Measurements from ENCODE around the gene ATG2A. TPM values are rescaled to one million over a fixed set of nuclear protein-coding genes. Genes with fewer than 3 reads are reported as not detected.

ATG2A gene
- total RNA-seq, 1 donor from 2014 or later = 22.4 TPM

GRCh38 chr11:64921384-64921783 lies 4.4 kb upstream of the ATG2A start:
- Mint-ChIP-seq H3K27me3 (ENCODE audit: unreplicated experiment) (peaks cover 4% of the 10 kb centered on the region), H3K4me1 (ENCODE audit: unreplicated experiment) (peaks cover 5% of the 10 kb centered on the region), H3K4me3 (ENCODE audit: unreplicated experiment) (no peak overlapping the region), H3K36me3 (ENCODE audit: low read depth, unreplicated experiment) (peaks cover 4% of the 10 kb centered on the region), H3K9me3 (ENCODE audit: unreplicated experiment) (no peaks in the 10 kb centered on the region), H3K27ac (ENCODE audit: unreplicated experiment) (no peak overlapping the region)
- no peak for DNase-seq (ENCODE audit: low spot score)
- TF ChIP-seq CTCF (IDR thresholded peaks at IDR 0.05; ENCODE audit: unreplicated experiment) = no peak

DNA sequence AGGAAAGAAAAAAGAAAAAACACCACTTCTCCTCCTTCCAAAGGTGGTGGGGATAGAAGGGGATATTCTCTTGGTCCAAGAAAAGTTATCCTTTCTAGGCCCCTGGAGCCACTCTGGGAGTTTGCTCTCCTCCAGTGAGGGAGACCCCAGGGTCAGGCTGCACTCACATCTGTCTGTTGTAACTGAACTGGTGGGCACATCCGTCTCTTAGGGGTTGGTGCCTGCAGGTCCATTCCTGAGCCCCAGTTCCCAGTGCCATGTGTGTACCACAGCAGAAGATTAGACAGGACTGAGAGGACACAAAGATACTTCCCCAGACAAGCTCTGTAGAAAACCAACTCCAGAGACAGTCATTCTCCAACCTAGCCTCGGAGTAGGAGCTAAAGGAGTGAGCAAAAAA lies 3.1 kb upstream of the ATG2A start:
- Mint-ChIP-seq H3K9me3 (ENCODE audit: unreplicated experiment) (no peaks in the 10 kb centered on the region), H3K36me3 (ENCODE audit: low read depth, unreplicated experiment) (peaks cover 4% of the 10 kb centered on the region), H3K27me3 (ENCODE audit: unreplicated experiment) (peaks cover 7% of the 10 kb centered on the region), H3K4me3 (ENCODE audit: unreplicated experiment) (no peak overlapping the region), H3K4me1 (ENCODE audit: unreplicated experiment) (peaks cover 11% of the 10 kb centered on the region), H3K27ac (ENCODE audit: unreplicated experiment) (no peak overlapping the region)
- TF ChIP-seq CTCF (IDR thresholded peaks at IDR 0.05; ENCODE audit: unreplicated experiment) = no peak
- DNase-seq (ENCODE audit: low spot score) = no peak

GRCh38 chr11:64919627-64920026 lies 2.6 kb upstream of the ATG2A start:
- no peak overlapping the region for H3K4me3 Mint-ChIP-seq (ENCODE audit: unreplicated experiment)
- peaks cover 5% of the 10 kb centered on the region for H3K27me3 Mint-ChIP-seq (ENCODE audit: unreplicated experiment)
- TF ChIP-seq CTCF (IDR thresholded peaks at IDR 0.05; ENCODE audit: unreplicated experiment) = no peak
- peaks cover 5% of the 10 kb centered on the region for H3K36me3 Mint-ChIP-seq (ENCODE audit: low read depth, unreplicated experiment)
- H3K27ac Mint-ChIP-seq (ENCODE audit: unreplicated experiment) = no peak overlapping the region
- H3K4me1 Mint-ChIP-seq (ENCODE audit: unreplicated experiment) = peaks cover 11% of the 10 kb centered on the region
- no peak for DNase-seq (ENCODE audit: low spot score)
- no peaks in the 10 kb centered on the region for H3K9me3 Mint-ChIP-seq (ENCODE audit: unreplicated experiment)

DNA sequence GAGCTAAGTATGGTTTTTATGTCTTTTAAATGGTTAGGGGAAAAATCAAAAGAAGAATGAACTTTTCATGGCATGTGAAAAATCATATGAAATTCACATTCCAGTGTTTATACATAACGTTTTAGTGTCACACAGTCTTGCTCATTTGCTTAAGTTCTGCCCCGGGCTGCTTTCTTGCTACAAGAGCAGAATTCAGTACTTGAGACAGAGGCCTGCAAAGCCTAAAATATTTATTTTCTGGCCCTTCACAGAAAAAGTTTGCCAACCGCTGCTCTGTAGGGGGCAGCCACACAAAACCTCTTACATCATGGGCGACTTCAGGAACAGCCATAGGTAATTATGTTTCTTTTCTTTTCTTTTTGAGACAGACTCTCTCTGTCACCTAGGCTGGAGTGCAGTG lies 1.0 kb upstream of the ATG2A start:
- TF ChIP-seq CTCF (IDR thresholded peaks at IDR 0.05; ENCODE audit: unreplicated experiment) = no peak
- peaks cover 13% of the 10 kb centered on the region for H3K4me1 Mint-ChIP-seq (ENCODE audit: unreplicated experiment)
- H3K4me3 Mint-ChIP-seq (ENCODE audit: unreplicated experiment) = peak overlapping the region; percentile 93
- H3K27ac Mint-ChIP-seq (ENCODE audit: unreplicated experiment) = peak overlapping the region; percentile 78
- no peak for DNase-seq (ENCODE audit: low spot score)
- peaks cover 12% of the 10 kb centered on the region for H3K36me3 Mint-ChIP-seq (ENCODE audit: low read depth, unreplicated experiment)
- H3K27me3 Mint-ChIP-seq (ENCODE audit: unreplicated experiment) = peaks cover 8% of the 10 kb centered on the region
- no peaks in the 10 kb centered on the region for H3K9me3 Mint-ChIP-seq (ENCODE audit: unreplicated experiment)

GRCh38 chr11:64917663-64917995 lies 620 bp upstream of the ATG2A start:
- peaks cover 12% of the 10 kb centered on the region for H3K36me3 Mint-ChIP-seq (ENCODE audit: low read depth, unreplicated experiment)
- H3K9me3 Mint-ChIP-seq (ENCODE audit: unreplicated experiment) = no peaks in the 10 kb centered on the region
- TF ChIP-seq CTCF (IDR thresholded peaks at IDR 0.05; ENCODE audit: unreplicated experiment) = no peak
- H3K4me1 Mint-ChIP-seq (ENCODE audit: unreplicated experiment) = peaks cover 13% of the 10 kb centered on the region
- H3K27me3 Mint-ChIP-seq (ENCODE audit: unreplicated experiment) = peaks cover 8% of the 10 kb centered on the region
- peak overlapping the region; percentile 78 for H3K27ac Mint-ChIP-seq (ENCODE audit: unreplicated experiment)
- peak overlapping the region; percentile 93 for H3K4me3 Mint-ChIP-seq (ENCODE audit: unreplicated experiment)
- DNase-seq (ENCODE audit: low spot score) = no peak

Measured in endothelial cell (in vitro differentiated cells).